ENCODE data around the gene SMAD5.

Gene SMAD5

DNA sequence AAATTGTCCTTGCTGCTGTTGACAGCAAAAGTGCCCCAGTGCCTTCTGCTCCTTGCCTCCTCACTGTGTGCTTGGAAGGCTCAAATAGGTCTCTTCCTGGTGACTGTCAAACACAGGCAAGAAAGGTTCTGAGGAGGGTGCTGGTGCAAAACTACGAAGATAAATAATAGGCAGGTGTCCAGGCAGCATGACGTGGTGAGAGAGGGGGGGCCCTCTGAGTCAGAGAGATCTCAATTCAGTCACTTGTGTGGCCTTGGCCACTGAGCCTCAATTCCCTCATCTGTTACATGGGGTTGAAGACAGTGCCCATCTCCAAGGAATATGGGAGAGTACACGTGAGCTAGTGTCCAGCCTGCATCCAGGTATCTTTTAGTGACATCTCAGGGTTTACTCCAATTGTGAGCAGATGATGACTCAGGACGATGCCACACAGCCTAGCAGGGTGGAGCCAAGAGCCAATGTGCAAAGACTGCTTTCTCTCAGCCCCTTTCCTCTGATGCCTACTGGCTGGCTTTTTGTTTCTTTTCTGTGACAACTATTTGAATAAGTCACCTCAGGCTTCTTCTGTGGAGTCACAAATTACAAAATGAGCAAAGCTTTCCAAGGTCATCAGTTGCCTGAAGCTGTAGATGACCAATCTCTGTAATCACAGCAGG is 90.1 kb downstream of the SMAD5 start:
- DNase-seq (ENCODE audit: low read depth) = no peak

GRCh38 chr5:136225796-136226195 is 93.2 kb downstream of the SMAD5 start:
- no peak for DNase-seq (ENCODE audit: low read depth)

DNA sequence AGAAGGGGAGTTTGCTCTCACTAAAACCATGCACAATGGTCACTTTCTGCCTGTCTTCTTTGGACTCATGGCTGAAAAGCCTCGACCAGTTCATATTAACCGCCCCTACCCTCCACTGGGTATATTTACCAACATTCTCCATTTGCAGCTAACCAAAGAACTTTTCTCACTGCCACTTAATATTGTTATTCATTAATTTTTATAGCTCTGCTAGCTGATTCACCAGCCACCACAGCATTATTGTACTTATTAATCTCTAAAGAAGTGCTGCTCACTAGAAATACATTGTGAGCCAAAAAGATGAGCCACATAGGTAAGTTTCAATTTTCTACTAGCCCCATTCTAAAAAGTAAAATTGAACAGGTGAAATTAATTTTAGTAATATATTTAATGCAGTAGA is 93.8 kb downstream of the SMAD5 start:
- no peak for DNase-seq (ENCODE audit: low read depth)

- no peak for DNase-seq (ENCODE audit: low read depth)
These were observed 95.6 kb downstream of the SMAD5 start for GRCh38 chr5:136228136-136228757.

DNA sequence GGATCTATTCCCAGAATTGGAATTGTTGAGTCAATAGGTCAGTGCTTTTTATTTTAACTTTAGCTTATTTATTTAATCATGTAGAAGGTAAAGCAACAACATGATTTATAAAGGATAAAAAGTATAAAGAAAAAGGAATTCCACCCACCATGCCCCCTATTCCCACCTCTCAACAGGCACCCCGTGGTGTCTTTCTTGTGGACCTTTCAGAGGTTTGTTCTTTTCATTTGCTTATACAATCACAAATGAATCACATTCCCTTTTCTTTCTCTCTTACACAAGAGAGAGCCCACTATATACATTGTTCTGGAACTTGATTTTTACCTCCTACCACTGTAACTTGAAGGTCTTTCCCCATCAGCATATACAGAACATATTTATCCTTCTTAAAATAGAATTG is 97.5 kb downstream of the SMAD5 start:
- no peak for DNase-seq (ENCODE audit: low read depth)

GRCh38 chr5:136232316-136232715 is 99.7 kb downstream of the SMAD5 start:
- DNase-seq (ENCODE audit: low read depth) = no peak
